HCT116 (cell line): Measurements from ENCODE around the gene SESN1. TPM values are rescaled to one million over a fixed set of nuclear protein-coding genes. Genes with fewer than 3 reads are reported as not detected.

Experiments
- ATAC-seq: fragments of 200-7000 bp; cut with Tn5 transposase; 2 replicates; pipeline ENCODE4 v1.9.1; 2020; ENCODE audit warnings: mild to moderate bottlenecking, moderate library complexity
- BruUV-seq: library from RNA; stranded (reverse); fragments of 400-500 nt; replicated peaks from 2 replicates; lab custom pipeline; 2021; lab: Mats Ljungman, UMichigan
- CTCF ChIA-PET: fragments of 300-600 bp; sonication (Branson Sonifier 250); formaldehyde crosslinking; loops from one replicate; lab custom pipeline; 2021; ENCODE audit warnings: antibody characterized with exemption; lab: Charles Lee
- POLR2A ChIA-PET: fragments of 300-600, 350-600 bp; sonication (Branson Sonifier 250); formaldehyde crosslinking; loops from one replicate; lab custom pipeline; 2021; ENCODE audit warnings: antibody characterized with exemption; lab: Charles Lee
- RAD21 ChIA-PET, 2 experiments: fragments of 300-600 bp; sonication (Branson Sonifier 250); formaldehyde crosslinking; loops; one replicate each; lab custom pipeline; 2023; ENCODE audit warnings: low total read pairs in 2 of 2; ENCODE audit not compliant: uncharacterized antibody in 2 of 2, unreplicated experiment in 2 of 2, low non-redundant PET in 1 of 2; lab: Charles Lee
- DNase-seq: peaks from one replicate; pipeline ENCODE4 v3.0.0-alpha.2; 2010; ENCODE audit warnings: low read depth, low spot score
- H2AFZ ChIP-seq: fragments of 200-600 bp; shearing (Covaris generic), sonication (generic); 2 replicates; pipeline ENCODE4 v1.6.1; 2017; ENCODE audit warnings: low read depth, mixed run types, mixed read lengths, antibody characterized with exemption, low read length; ENCODE audit not compliant: poor library complexity, severe bottlenecking
- H3K27ac ChIP-seq: 2 replicates; pipeline ENCODE4 v1.5.1; 2012; ENCODE audit warnings: low read depth, low read length
- H3K27me3 ChIP-seq: fragments of 200-600 bp; sonication (generic); 2 replicates; pipeline ENCODE4 v1.6.1; 2016; ENCODE audit warnings: mixed run types, low read length, mixed read lengths; ENCODE audit not compliant: insufficient read depth
- H3K36me3 ChIP-seq, 2 experiments: fragments of 200-500 bp in 1 of 2; fragments of 200-600 bp in 1 of 2; sonication (Bioruptor generic) in 1 of 2; sonication (generic) in 1 of 2; 2 replicates each; pipeline versions ENCODE4 v1.5.1 to v1.6.1; 2014 to 2016; ENCODE audit warnings: low read length in 2 of 2, inconsistent platforms in 1 of 2, mixed read lengths in 1 of 2, mixed run types in 1 of 2; ENCODE audit not compliant: insufficient read depth in 2 of 2, control insufficient read depth in 1 of 2
- H3K4me1 ChIP-seq, 2 experiments: fragments of 200-600 bp in 1 of 2; sonication (generic) in 1 of 2; 2 replicates each; pipeline versions ENCODE4 v1.5.1 to v1.6.1; 2012 to 2017; ENCODE audit warnings: low read length in 2 of 2, inconsistent platforms in 1 of 2, mild to moderate bottlenecking in 1 of 2, mixed read lengths in 1 of 2, mixed run types in 1 of 2, moderate library complexity in 1 of 2; ENCODE audit not compliant: insufficient read depth in 2 of 2, control insufficient read depth in 1 of 2
- H3K4me2 ChIP-seq: fragments of 200-600 bp; sonication (generic); 2 replicates; pipeline ENCODE4 v1.6.1; 2017; ENCODE audit warnings: mixed run types, low read length, mixed read lengths
- H3K4me3 ChIP-seq, 2 experiments: fragments of 200-600 bp in 1 of 2; sonication (generic) in 1 of 2; replicated peaks in 1 of 2; 2 replicates each; pipeline ENCODE4 v1.5.1; 2011 to 2016; ENCODE audit warnings: low read length in 2 of 2, control low read depth in 1 of 2, low read depth in 1 of 2, mild to moderate bottlenecking in 1 of 2, mixed read lengths in 1 of 2, mixed run types in 1 of 2
- H3K79me2 ChIP-seq: fragments of 200-600 bp; sonication (generic); 2 replicates; pipeline ENCODE4 v1.6.1; 2017; ENCODE audit warnings: mild to moderate bottlenecking, mixed run types, low read length, moderate library complexity, mixed read lengths; ENCODE audit not compliant: insufficient read depth
- H3K9ac ChIP-seq: fragments of 200-600 bp; sonication (generic); 2 replicates; pipeline ENCODE4 v1.6.1; 2016; ENCODE audit warnings: low read length, mixed read lengths
- H3K9me2 ChIP-seq: fragments of 200-600 bp; sonication (generic), shearing (Covaris generic); 2 replicates; pipeline ENCODE4 v1.6.1; 2017; ENCODE audit warnings: mixed run types, mild to moderate bottlenecking, moderate library complexity; ENCODE audit not compliant: insufficient read depth
- H3K9me3 ChIP-seq, 2 experiments: fragments of 200-500 bp in 1 of 2; fragments of 200-600 bp in 1 of 2; sonication (Bioruptor generic) in 1 of 2; sonication (generic) in 1 of 2; 2 replicates each; pipeline ENCODE4 v1.6.1; 2014 to 2017; ENCODE audit warnings: low read length in 2 of 2, mixed read lengths in 2 of 2, inconsistent platforms in 1 of 2, low read depth in 1 of 2, mild to moderate bottlenecking in 1 of 2, mixed run types in 1 of 2, moderate library complexity in 1 of 2; ENCODE audit not compliant: control insufficient read depth in 1 of 2, insufficient read depth in 1 of 2
- H4K20me1 ChIP-seq: fragments of 200-600 bp; sonication (generic), shearing (Covaris generic); 2 replicates; pipeline ENCODE4 v1.6.1; 2017; ENCODE audit warnings: mixed run types, mild to moderate bottlenecking, moderate library complexity; ENCODE audit not compliant: insufficient read depth
- CBX3 ChIP-seq: IDR thresholded peaks from 2 replicates; pipeline ENCODE4 v1.6.1; 2012; ENCODE audit warnings: low read depth
- ELF1 ChIP-seq: IDR thresholded peaks from 2 replicates; pipeline ENCODE4 v1.6.1; 2012; ENCODE audit warnings: low read depth, borderline replicate concordance
- EZH2 ChIP-seq: fragments of 200-600 bp; sonication (generic); IDR thresholded peaks from 2 replicates; pipeline ENCODE4 v1.6.1; 2017; ENCODE audit warnings: antibody characterized with exemption, mixed run types
- JUND ChIP-seq: IDR thresholded peaks from 2 replicates; pipeline ENCODE4 v1.6.1; 2012
- POLR2A ChIP-seq: IDR thresholded peaks from 2 replicates; pipeline ENCODE4 v1.7.0; 2011; ENCODE audit warnings: borderline replicate concordance; ENCODE audit not compliant: insufficient read depth, insufficient read length; ENCODE audit errors: extremely low read depth
- SRF ChIP-seq: IDR thresholded peaks from 2 replicates; pipeline ENCODE4 v1.6.1; 2012; ENCODE audit warnings: low read depth
- TCF7L2 ChIP-seq: IDR thresholded peaks from 2 replicates; pipeline ENCODE4 v1.7.0; 2011; ENCODE audit warnings: borderline replicate concordance, inconsistent platforms; ENCODE audit not compliant: insufficient read depth, insufficient read length; ENCODE audit errors: extremely low read depth
- YY1 ChIP-seq: IDR thresholded peaks from 2 replicates; pipeline ENCODE4 v1.6.1; 2011; ENCODE audit warnings: low read length, low read depth, moderate library complexity, mild to moderate bottlenecking; ENCODE audit not compliant: insufficient replicate concordance; ENCODE audit errors: extremely low read depth
- ZFX ChIP-seq: fragments of 450-650 bp; IDR thresholded peaks from 2 replicates; pipeline ENCODE4 v1.6.1; 2017
- intact Hi-C: fragments of 100-400 bp; cut with micrococcal nuclease; formaldehyde crosslinking; loops from 2 replicates; pipeline ENCODE4 v1.10.0; 2022
- total RNA-seq: library from RNA; stranded (reverse); gene quantifications from one replicate; pipeline ENCODE4 v1.2.1, GENCODE V29; 2021; ENCODE audit not compliant: unreplicated experiment
- TF ChIP-seq, protein P1 (sequence below): IDR thresholded peaks from 2 replicates; pipeline ENCODE4 v1.6.1; 2012
- TF ChIP-seq, protein P2 (sequence below): IDR thresholded peaks from 2 replicates; pipeline ENCODE4 v1.6.1; 2012; ENCODE audit warnings: low read depth
- TF ChIP-seq, protein P3 (sequence below): IDR thresholded peaks from 2 replicates; pipeline ENCODE4 v1.6.1; 2012

SESN1 gene
- total RNA-seq, 1 experiment from 2014 or later = 9.3 TPM

DNA sequence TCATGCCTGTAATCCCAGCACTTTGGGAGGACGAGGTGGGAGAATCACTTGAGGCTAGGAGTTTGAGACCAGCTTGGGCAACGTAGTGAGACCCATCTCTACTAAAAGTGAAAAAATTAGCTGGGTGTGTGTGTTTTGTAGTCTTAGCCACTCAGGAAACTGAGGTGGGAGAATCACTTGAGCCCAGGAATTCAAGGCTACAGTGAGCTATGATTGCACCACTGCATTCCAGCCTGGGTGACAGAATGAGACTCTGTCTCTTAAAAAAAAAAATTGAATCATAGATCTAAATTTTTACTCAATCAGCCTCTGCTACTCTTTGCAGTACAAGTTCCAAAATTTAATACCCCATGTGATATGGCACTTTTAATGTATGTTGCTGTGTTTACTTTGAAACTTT, 124.9 kb downstream of the SESN1 start:
- Histone ChIP-seq H3K36me3 (no peaks in the 10 kb centered on the region), H3K4me1 (peaks cover 5 to 12% of the 10 kb centered on the region in 2 experiments; a peak in 2 of 4 replicates), H3K9ac (no peak overlapping the region), H3K9me3 (no peaks in the 10 kb centered on the region), H4K20me1 (no peaks in the 10 kb centered on the region), H2AFZ (no peak overlapping the region), H3K9me2 (no peaks in the 10 kb centered on the region), H3K4me3 (no peak overlapping the region), H3K79me2 (no peaks in the 10 kb centered on the region), H3K4me2 (no peak overlapping the region), H3K27me3 (no peaks in the 10 kb centered on the region), H3K27ac (no peak overlapping the region)
- DNase-seq (no peak), ATAC-seq (no peak)
- CTCF ChIA-PET = no interaction called here
- POLR2A ChIA-PET = no interaction called here
- BruUV-seq = no TSS peak
- intact Hi-C loops = no loop called here
- RAD21 ChIA-PET = no interaction called here
- no peak for TF ChIP-seq EZH2
- TF ChIP-seq SRF = no peak
- TF ChIP-seq, protein P1, sequence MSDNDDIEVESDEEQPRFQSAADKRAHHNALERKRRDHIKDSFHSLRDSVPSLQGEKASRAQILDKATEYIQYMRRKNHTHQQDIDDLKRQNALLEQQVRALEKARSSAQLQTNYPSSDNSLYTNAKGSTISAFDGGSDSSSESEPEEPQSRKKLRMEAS = no peak
- TF ChIP-seq, protein P2, sequence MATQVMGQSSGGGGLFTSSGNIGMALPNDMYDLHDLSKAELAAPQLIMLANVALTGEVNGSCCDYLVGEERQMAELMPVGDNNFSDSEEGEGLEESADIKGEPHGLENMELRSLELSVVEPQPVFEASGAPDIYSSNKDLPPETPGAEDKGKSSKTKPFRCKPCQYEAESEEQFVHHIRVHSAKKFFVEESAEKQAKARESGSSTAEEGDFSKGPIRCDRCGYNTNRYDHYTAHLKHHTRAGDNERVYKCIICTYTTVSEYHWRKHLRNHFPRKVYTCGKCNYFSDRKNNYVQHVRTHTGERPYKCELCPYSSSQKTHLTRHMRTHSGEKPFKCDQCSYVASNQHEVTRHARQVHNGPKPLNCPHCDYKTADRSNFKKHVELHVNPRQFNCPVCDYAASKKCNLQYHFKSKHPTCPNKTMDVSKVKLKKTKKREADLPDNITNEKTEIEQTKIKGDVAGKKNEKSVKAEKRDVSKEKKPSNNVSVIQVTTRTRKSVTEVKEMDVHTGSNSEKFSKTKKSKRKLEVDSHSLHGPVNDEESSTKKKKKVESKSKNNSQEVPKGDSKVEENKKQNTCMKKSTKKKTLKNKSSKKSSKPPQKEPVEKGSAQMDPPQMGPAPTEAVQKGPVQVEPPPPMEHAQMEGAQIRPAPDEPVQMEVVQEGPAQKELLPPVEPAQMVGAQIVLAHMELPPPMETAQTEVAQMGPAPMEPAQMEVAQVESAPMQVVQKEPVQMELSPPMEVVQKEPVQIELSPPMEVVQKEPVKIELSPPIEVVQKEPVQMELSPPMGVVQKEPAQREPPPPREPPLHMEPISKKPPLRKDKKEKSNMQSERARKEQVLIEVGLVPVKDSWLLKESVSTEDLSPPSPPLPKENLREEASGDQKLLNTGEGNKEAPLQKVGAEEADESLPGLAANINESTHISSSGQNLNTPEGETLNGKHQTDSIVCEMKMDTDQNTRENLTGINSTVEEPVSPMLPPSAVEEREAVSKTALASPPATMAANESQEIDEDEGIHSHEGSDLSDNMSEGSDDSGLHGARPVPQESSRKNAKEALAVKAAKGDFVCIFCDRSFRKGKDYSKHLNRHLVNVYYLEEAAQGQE = no peak
- TF ChIP-seq JUND = no peak
- TF ChIP-seq ZFX = no peak
- TF ChIP-seq CBX3 = no peak
- TF ChIP-seq ELF1 = no peak
- TF ChIP-seq YY1 = no peak
- TF ChIP-seq, protein P3, sequence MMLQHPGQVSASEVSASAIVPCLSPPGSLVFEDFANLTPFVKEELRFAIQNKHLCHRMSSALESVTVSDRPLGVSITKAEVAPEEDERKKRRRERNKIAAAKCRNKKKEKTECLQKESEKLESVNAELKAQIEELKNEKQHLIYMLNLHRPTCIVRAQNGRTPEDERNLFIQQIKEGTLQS = no peak
- no peak for TF ChIP-seq POLR2A
- no peak for TF ChIP-seq TCF7L2
